ENCODE results near the gene COL12A1. TPM values are rescaled to one million over a fixed set of nuclear protein-coding genes. Genes with fewer than 3 reads are reported as not detected.

COL12A1 gene
- total and polyA plus RNA-seq, 2 experiments from 2014 or later, result 9.2 to 49.0 TPM

- WGBS (ENCODE audit: low lambda C conversion rate, missing lambda C conversion rate), result 93% methylated on average over 2 of the region's 2 CpGs
- no peak for DNase-seq (ENCODE audit: low spot score)
These were observed 17.6 kb upstream of the COL12A1 start for GRCh38 chr6:75223428-75223827.

GRCh38 chr6:75222261-75222660 is 16.4 kb upstream of the COL12A1 start:
- Histone ChIP-seq H3K36me3 (replicated peaks; ENCODE audit: insufficient read depth, low read depth) (no peaks in the 10 kb centered on the region), H3K4me3 (no peak overlapping the region), H2AFZ (no peak overlapping the region), H4K20me1 (ENCODE audit: insufficient read depth, poor library complexity, severe bottlenecking) (no peaks in the 10 kb centered on the region), H3K9me2 (replicated peaks; ENCODE audit: insufficient read depth) (no peaks in the 10 kb centered on the region), H3K27me3 (no peaks in the 10 kb centered on the region), H3K4me1 (ENCODE audit: insufficient read depth) (peaks cover 4% of the 10 kb centered on the region), H3K27ac (no peak overlapping the region), H3K79me2 (no peaks in the 10 kb centered on the region), H3K9me3 (ENCODE audit: low read depth) (no peaks in the 10 kb centered on the region), H3K4me2 (no peak overlapping the region)
- TF ChIP-seq EZH2 (IDR thresholded peaks at IDR 0.05; ENCODE audit: borderline replicate concordance), result no peak
- TF ChIP-seq EZH2phosphoT487 (IDR thresholded peaks at IDR 0.05; ENCODE audit: low read depth, severe bottlenecking, unreplicated experiment), result no peak
- TF ChIP-seq, protein P1, sequence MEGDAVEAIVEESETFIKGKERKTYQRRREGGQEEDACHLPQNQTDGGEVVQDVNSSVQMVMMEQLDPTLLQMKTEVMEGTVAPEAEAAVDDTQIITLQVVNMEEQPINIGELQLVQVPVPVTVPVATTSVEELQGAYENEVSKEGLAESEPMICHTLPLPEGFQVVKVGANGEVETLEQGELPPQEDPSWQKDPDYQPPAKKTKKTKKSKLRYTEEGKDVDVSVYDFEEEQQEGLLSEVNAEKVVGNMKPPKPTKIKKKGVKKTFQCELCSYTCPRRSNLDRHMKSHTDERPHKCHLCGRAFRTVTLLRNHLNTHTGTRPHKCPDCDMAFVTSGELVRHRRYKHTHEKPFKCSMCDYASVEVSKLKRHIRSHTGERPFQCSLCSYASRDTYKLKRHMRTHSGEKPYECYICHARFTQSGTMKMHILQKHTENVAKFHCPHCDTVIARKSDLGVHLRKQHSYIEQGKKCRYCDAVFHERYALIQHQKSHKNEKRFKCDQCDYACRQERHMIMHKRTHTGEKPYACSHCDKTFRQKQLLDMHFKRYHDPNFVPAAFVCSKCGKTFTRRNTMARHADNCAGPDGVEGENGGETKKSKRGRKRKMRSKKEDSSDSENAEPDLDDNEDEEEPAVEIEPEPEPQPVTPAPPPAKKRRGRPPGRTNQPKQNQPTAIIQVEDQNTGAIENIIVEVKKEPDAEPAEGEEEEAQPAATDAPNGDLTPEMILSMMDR (IDR thresholded peaks at IDR 0.05; ENCODE audit: poor library complexity), result no peak
- DNase-seq (ENCODE audit: low spot score), result no peak

More at GRCh38 chr6:75223428-75223827, 17.6 kb upstream of the COL12A1 start:
- Histone ChIP-seq H3K79me2 (no peaks in the 10 kb centered on the region), H3K27me3 (no peaks in the 10 kb centered on the region), H3K4me2 (no peak overlapping the region), H4K20me1 (ENCODE audit: insufficient read depth, poor library complexity, severe bottlenecking) (no peaks in the 10 kb centered on the region), H3K4me1 (ENCODE audit: insufficient read depth) (peaks cover 4% of the 10 kb centered on the region), H3K4me3 (no peak overlapping the region), H2AFZ (no peak overlapping the region), H3K9me3 (ENCODE audit: low read depth) (no peaks in the 10 kb centered on the region), H3K27ac (no peak overlapping the region), H3K36me3 (replicated peaks; ENCODE audit: insufficient read depth, low read depth) (no peaks in the 10 kb centered on the region), H3K9me2 (replicated peaks; ENCODE audit: insufficient read depth) (no peaks in the 10 kb centered on the region)
- TF ChIP-seq EZH2phosphoT487 (IDR thresholded peaks at IDR 0.05; ENCODE audit: low read depth, severe bottlenecking, unreplicated experiment) (no peak), EZH2 (IDR thresholded peaks at IDR 0.05; ENCODE audit: borderline replicate concordance) (no peak)
- TF ChIP-seq, protein P1 (IDR thresholded peaks at IDR 0.05; ENCODE audit: poor library complexity), result no peak

DNA sequence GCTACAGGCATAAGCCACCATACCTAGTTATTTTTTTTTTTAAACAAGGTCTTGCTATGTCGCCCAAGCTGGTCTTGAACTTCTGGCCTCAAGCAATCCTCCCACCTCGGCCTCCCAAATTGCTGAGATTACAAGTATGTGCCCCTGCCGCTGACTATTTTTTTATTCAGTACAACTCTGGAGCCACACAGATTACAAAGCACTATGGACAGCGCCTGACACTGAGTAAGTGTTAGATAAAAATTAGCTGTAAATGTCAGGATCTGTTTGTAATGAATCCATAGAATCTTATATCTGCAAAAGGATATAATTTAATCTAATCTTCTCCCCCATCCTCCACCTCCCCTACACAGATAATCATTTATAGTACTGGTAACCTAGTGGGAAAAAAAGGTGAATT is 15.3 kb upstream of the COL12A1 start:
- Histone ChIP-seq H3K79me2 (no peaks in the 10 kb centered on the region), H3K4me2 (no peak overlapping the region), H2AFZ (no peak overlapping the region), H3K27ac (no peak overlapping the region), H3K36me3 (replicated peaks; ENCODE audit: insufficient read depth, low read depth) (no peaks in the 10 kb centered on the region), H3K4me1 (ENCODE audit: insufficient read depth) (peaks cover 4% of the 10 kb centered on the region), H4K20me1 (ENCODE audit: insufficient read depth, poor library complexity, severe bottlenecking) (no peaks in the 10 kb centered on the region), H3K4me3 (no peak overlapping the region), H3K9me3 (ENCODE audit: low read depth) (no peaks in the 10 kb centered on the region), H3K9me2 (replicated peaks; ENCODE audit: insufficient read depth) (no peaks in the 10 kb centered on the region), H3K27me3 (no peaks in the 10 kb centered on the region)
- no peak for DNase-seq (ENCODE audit: low spot score)
- WGBS (ENCODE audit: low lambda C conversion rate, missing lambda C conversion rate), result 94% methylated on average over 4 of the region's 4 CpGs
- TF ChIP-seq, protein P1 (IDR thresholded peaks at IDR 0.05; ENCODE audit: poor library complexity), result no peak
- TF ChIP-seq EZH2phosphoT487 (IDR thresholded peaks at IDR 0.05; ENCODE audit: low read depth, severe bottlenecking, unreplicated experiment), result no peak
- no peak for TF ChIP-seq EZH2 (IDR thresholded peaks at IDR 0.05; ENCODE audit: borderline replicate concordance)

DNA sequence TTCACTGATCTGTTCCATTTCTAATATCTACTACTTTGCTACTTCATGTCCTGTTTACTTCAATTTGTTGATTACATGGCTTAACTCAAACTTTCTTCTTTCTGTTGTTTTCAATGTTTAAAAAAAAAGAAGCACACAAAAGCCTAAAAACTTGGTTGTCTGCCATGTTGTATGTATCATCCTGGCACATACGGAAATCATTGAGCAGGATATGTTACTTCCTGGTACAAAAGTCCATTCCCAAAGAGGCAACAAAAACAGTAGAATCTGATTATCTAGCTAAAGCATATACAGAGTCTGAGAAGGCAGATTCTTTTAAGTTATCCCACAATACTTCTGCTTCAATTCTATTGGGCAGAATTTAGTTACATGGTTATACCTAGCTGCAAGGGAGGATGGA is 14.5 kb upstream of the COL12A1 start:
- TF ChIP-seq EZH2phosphoT487 (IDR thresholded peaks at IDR 0.05; ENCODE audit: low read depth, severe bottlenecking, unreplicated experiment), result no peak
- TF ChIP-seq EZH2 (IDR thresholded peaks at IDR 0.05; ENCODE audit: borderline replicate concordance), result no peak
- TF ChIP-seq, protein P1 (IDR thresholded peaks at IDR 0.05; ENCODE audit: poor library complexity), result no peak
- Histone ChIP-seq H3K27me3 (no peaks in the 10 kb centered on the region), H3K36me3 (replicated peaks; ENCODE audit: insufficient read depth, low read depth) (no peaks in the 10 kb centered on the region), H3K4me2 (no peak overlapping the region), H4K20me1 (ENCODE audit: insufficient read depth, poor library complexity, severe bottlenecking) (no peaks in the 10 kb centered on the region), H2AFZ (no peak overlapping the region), H3K79me2 (no peaks in the 10 kb centered on the region), H3K4me1 (ENCODE audit: insufficient read depth) (peaks cover 4% of the 10 kb centered on the region), H3K4me3 (no peak overlapping the region), H3K27ac (no peak overlapping the region), H3K9me3 (ENCODE audit: low read depth) (no peaks in the 10 kb centered on the region), H3K9me2 (replicated peaks; ENCODE audit: insufficient read depth) (no peaks in the 10 kb centered on the region)
- DNase-seq (ENCODE audit: low spot score), result no peak
- WGBS (ENCODE audit: low lambda C conversion rate, missing lambda C conversion rate), result 63% methylated on average over 1 of the region's 1 CpG
